A673 (cell line): ENCODE measurements around the gene LSM14A.

Source experiments
- EZH2 ChIP-seq: fragments of 200-600 bp; sonication (generic); IDR thresholded peaks from 2 replicates; pipeline ENCODE4 v1.6.1; 2017; ENCODE audit warnings: borderline replicate concordance, low read depth, mild to moderate bottlenecking, mixed read lengths, antibody characterized with exemption, low read length; ENCODE audit not compliant: poor library complexity, severe bottlenecking
- TF ChIP-seq, protein P1 (sequence below): fragments of 300-800, 200-600 bp; sonication (generic); conservative IDR thresholded peaks from 2 replicates; pipeline ENCODE4 v1.5.1; 2017; ENCODE audit warnings: low read depth, mild to moderate bottlenecking, antibody characterized with exemption, low read length, moderate library complexity, mixed read lengths

DNA sequence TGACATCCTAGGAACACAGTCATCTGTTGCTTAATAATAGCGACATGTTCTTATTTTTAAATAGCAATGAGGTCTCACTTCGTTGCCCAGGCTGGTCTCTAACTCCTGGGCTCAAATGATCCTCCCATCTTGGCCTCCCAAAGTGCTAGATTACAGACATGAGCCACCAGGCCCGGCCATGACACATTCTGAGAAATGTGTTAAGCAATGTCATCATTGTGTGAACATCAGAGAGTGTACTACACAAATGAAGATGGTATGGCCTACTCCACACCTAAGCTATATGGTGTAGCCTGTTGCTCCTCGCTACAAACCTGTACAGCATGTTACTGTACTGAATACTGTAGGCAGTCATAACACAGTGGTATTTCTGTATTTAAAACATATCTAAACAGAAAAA is 57.4 kb downstream of the LSM14A start:
- TF ChIP-seq, protein P1, sequence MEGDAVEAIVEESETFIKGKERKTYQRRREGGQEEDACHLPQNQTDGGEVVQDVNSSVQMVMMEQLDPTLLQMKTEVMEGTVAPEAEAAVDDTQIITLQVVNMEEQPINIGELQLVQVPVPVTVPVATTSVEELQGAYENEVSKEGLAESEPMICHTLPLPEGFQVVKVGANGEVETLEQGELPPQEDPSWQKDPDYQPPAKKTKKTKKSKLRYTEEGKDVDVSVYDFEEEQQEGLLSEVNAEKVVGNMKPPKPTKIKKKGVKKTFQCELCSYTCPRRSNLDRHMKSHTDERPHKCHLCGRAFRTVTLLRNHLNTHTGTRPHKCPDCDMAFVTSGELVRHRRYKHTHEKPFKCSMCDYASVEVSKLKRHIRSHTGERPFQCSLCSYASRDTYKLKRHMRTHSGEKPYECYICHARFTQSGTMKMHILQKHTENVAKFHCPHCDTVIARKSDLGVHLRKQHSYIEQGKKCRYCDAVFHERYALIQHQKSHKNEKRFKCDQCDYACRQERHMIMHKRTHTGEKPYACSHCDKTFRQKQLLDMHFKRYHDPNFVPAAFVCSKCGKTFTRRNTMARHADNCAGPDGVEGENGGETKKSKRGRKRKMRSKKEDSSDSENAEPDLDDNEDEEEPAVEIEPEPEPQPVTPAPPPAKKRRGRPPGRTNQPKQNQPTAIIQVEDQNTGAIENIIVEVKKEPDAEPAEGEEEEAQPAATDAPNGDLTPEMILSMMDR, result no peak
- TF ChIP-seq EZH2, result no peak
